Subcutaneous abdominal adipose tissue (tissue), 5 donors: ENCODE measurements around the gene IGF1.

Experiments
- H3K27ac ChIP-seq: one replicate; pipeline ENCODE4 v1.7.0; 2013; ENCODE audit warnings: low read depth, mild to moderate bottlenecking, inconsistent platforms, low read length, moderate library complexity
- H3K27me3 ChIP-seq, 5 donors: one replicate each; pipeline ENCODE4 v1.7.0; 2013; ENCODE audit warnings: low read length in 5 of 5, inconsistent platforms in 1 of 5; ENCODE audit not compliant: control insufficient read depth in 5 of 5, insufficient read depth in 4 of 5
- H3K36me3 ChIP-seq, 5 donors: one replicate each; pipeline ENCODE4 v1.7.0; 2013; ENCODE audit warnings: low read length in 5 of 5; ENCODE audit not compliant: control insufficient read depth in 5 of 5, insufficient read depth in 5 of 5
- H3K4me1 ChIP-seq, 5 donors: one replicate each; pipeline ENCODE4 v1.7.0; 2013; ENCODE audit warnings: low read length in 5 of 5, mild to moderate bottlenecking in 3 of 5, moderate library complexity in 1 of 5; ENCODE audit not compliant: control insufficient read depth in 5 of 5, insufficient read depth in 5 of 5
- H3K4me3 ChIP-seq, 5 donors: one replicate each; pipeline ENCODE4 v1.7.0; 2013; ENCODE audit warnings: low read length in 5 of 5, low read depth in 1 of 5
- H3K9ac ChIP-seq, 5 donors: one replicate each; pipeline ENCODE4 v1.7.0; 2013; ENCODE audit warnings: low read length in 5 of 5, mild to moderate bottlenecking in 4 of 5, moderate library complexity in 3 of 5
- H3K9me3 ChIP-seq, 5 donors: one replicate each; pipeline ENCODE4 v1.7.0; 2013; ENCODE audit warnings: low read length in 5 of 5; ENCODE audit not compliant: control insufficient read depth in 5 of 5
- donor health status: healthy.
- donor health status: healthy.
- donor health status: healthy.
- donor health status: healthy.
- donor health status: healthy.

Gene IGF1

GRCh38 chr12:102503056-102503681 lies 22.8 kb upstream of the IGF1 start:
- H3K27me3 ChIP-seq = no peaks in the 10 kb centered on the region
- no peak overlapping the region for H3K27ac ChIP-seq
- no peak overlapping the region for H3K9ac ChIP-seq

GRCh38 chr12:102501773-102502172 lies 21.4 kb upstream of the IGF1 start:
- H3K4me3 ChIP-seq = peak overlapping the region in 1 of 5 donors; percentile 22
- H3K9ac ChIP-seq = no peak overlapping the region
- H3K27ac ChIP-seq = no peak overlapping the region
- H3K27me3 ChIP-seq = no peaks in the 10 kb centered on the region
- H3K9me3 ChIP-seq = no peaks in the 10 kb centered on the region
- peaks cover 0 to 27% (median 13%) of the 10 kb centered on the region in 5 donors for H3K4me1 ChIP-seq
- no peaks in the 10 kb centered on the region for H3K36me3 ChIP-seq

More at GRCh38 chr12:102503056-102503681, 22.8 kb upstream of the IGF1 start:
- H3K4me3 ChIP-seq = no peak overlapping the region
- no peaks in the 10 kb centered on the region for H3K36me3 ChIP-seq
- H3K9me3 ChIP-seq = peaks cover 0 to 2% (median 0%) of the 10 kb centered on the region in 5 donors
- H3K4me1 ChIP-seq = peaks cover 0 to 27% (median 13%) of the 10 kb centered on the region in 5 donors

GRCh38 chr12:102498471-102498870 lies 18.1 kb upstream of the IGF1 start:
- Histone ChIP-seq H3K4me3 (no peak overlapping the region), H3K9ac (no peak overlapping the region), H3K4me1 (peaks cover 0 to 22% (median 13%) of the 10 kb centered on the region in 5 donors), H3K9me3 (peaks cover 0 to 10% (median 2%) of the 10 kb centered on the region in 5 donors), H3K27me3 (no peaks in the 10 kb centered on the region), H3K36me3 (no peaks in the 10 kb centered on the region), H3K27ac (no peak overlapping the region)

GRCh38 chr12:102497743-102498142 lies 17.4 kb upstream of the IGF1 start:
- Histone ChIP-seq H3K9me3 (peaks cover 0 to 10% (median 2%) of the 10 kb centered on the region in 5 donors), H3K27me3 (no peaks in the 10 kb centered on the region), H3K4me3 (no peak overlapping the region), H3K36me3 (no peaks in the 10 kb centered on the region), H3K9ac (no peak overlapping the region), H3K4me1 (peaks cover 0 to 16% (median 10%) of the 10 kb centered on the region in 5 donors), H3K27ac (no peak overlapping the region)

GRCh38 chr12:102496591-102496990 lies 16.2 kb upstream of the IGF1 start:
- peaks cover 0 to 10% (median 2%) of the 10 kb centered on the region in 5 donors for H3K9me3 ChIP-seq
- H3K4me1 ChIP-seq = peaks cover 0 to 6% (median under 1%) of the 10 kb centered on the region in 5 donors
- no peaks in the 10 kb centered on the region for H3K27me3 ChIP-seq
- H3K27ac ChIP-seq = no peak overlapping the region
- H3K4me3 ChIP-seq = no peak overlapping the region
- no peaks in the 10 kb centered on the region for H3K36me3 ChIP-seq
- no peak overlapping the region for H3K9ac ChIP-seq

- H3K36me3 ChIP-seq = no peaks in the 10 kb centered on the region
- peaks cover 0 to 10% (median 7%) of the 10 kb centered on the region in 5 donors for H3K4me1 ChIP-seq
- H3K27ac ChIP-seq = no peak overlapping the region
- no peak overlapping the region for H3K9ac ChIP-seq
- peaks cover 0 to under 1% (median 0%) of the 10 kb centered on the region in 5 donors for H3K9me3 ChIP-seq
- no peaks in the 10 kb centered on the region for H3K27me3 ChIP-seq
- no peak overlapping the region for H3K4me3 ChIP-seq
These were observed 6.9 kb upstream of the IGF1 start for GRCh38 chr12:102487226-102487625.

GRCh38 chr12:102486153-102486552 lies 5.8 kb upstream of the IGF1 start:
- H3K9me3 ChIP-seq = peaks cover 0 to 5% (median 0%) of the 10 kb centered on the region in 5 donors

GRCh38 chr12:102484428-102484958 lies 4.1 kb upstream of the IGF1 start:
- Histone ChIP-seq H3K4me1 (peaks cover 0 to 31% (median 23%) of the 10 kb centered on the region in 5 donors), H3K36me3 (no peaks in the 10 kb centered on the region), H3K27ac (peak overlapping the region; percentile 79), H3K27me3 (no peaks in the 10 kb centered on the region), H3K9me3 (peaks cover 0 to 5% (median 0%) of the 10 kb centered on the region in 5 donors), H3K9ac (peak overlapping the region in 4 of 5 donors; percentile 5 to 48 (median 33)), H3K4me3 (peak overlapping the region; percentile 43 to 62 (median 53))

More at GRCh38 chr12:102486153-102486552, 5.8 kb upstream of the IGF1 start:
- no peak overlapping the region for H3K27ac ChIP-seq
- no peaks in the 10 kb centered on the region for H3K36me3 ChIP-seq
- no peaks in the 10 kb centered on the region for H3K27me3 ChIP-seq
- H3K9ac ChIP-seq = no peak overlapping the region
- H3K4me1 ChIP-seq = peaks cover 0 to 20% (median 12%) of the 10 kb centered on the region in 5 donors
- H3K4me3 ChIP-seq = no peak overlapping the region

GRCh38 chr12:102484017-102484416 lies 3.7 kb upstream of the IGF1 start:
- Histone ChIP-seq H3K27me3 (no peaks in the 10 kb centered on the region), H3K9ac (peak overlapping the region in 4 of 5 donors; percentile 5 to 48 (median 33)), H3K36me3 (no peaks in the 10 kb centered on the region), H3K4me3 (peak overlapping the region; percentile 43 to 62 (median 53)), H3K9me3 (peaks cover 0 to 5% (median 0%) of the 10 kb centered on the region in 5 donors), H3K4me1 (peaks cover 0 to 35% (median 25%) of the 10 kb centered on the region in 5 donors), H3K27ac (peak overlapping the region; percentile 79)

- Histone ChIP-seq H3K27ac (peak overlapping the region; percentile 79), H3K4me3 (no peak overlapping the region), H3K27me3 (no peaks in the 10 kb centered on the region), H3K4me1 (peaks cover 2 to 40% (median 31%) of the 10 kb centered on the region in 5 donors), H3K9ac (peak overlapping the region in 1 of 5 donors; percentile 30), H3K9me3 (peaks cover 0 to 5% (median 0%) of the 10 kb centered on the region in 5 donors), H3K36me3 (no peaks in the 10 kb centered on the region)
These were observed 3.1 kb upstream of the IGF1 start for GRCh38 chr12:102483466-102483865.
